Measurements from ENCODE around the gene LRRC57.

DNA sequence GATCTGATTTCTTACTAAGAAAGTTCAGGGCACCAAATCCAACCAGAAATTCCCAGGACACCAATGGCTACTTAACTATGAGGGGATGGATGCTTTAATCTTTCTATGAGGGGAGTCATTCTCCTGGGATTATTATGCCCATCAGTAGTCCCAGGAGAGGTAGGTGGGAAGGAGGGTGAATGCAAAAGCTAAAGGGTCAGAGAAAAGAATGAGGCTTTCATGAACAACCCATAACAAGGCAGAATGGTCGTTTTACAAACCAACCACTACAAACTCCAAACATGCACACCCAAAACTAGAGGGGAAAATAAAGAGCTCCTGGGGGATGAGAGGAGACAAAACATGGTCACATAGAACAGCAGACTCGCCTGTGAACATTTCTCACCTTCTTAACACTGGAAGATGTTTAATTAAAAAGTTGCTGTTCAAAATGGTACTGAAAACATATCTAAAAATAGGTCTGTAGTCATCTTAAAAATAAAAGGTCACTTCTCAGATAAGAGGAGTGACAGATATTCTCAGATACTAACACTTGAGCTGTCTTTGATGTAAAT lies 30.5 kb upstream of the LRRC57 start:
- no peak for TF ChIP-seq CTCF (IDR thresholded peaks at IDR 0.05)
- no peak for TF ChIP-seq POLR2A (IDR thresholded peaks at IDR 0.05)
- TF ChIP-seq POLR2AphosphoS5 (IDR thresholded peaks at IDR 0.05; ENCODE audit: insufficient read depth in 1 of 2, low read depth in 1 of 2) = no peak

All from vagina (tissue), 2 donors.